SK-N-SH treated with all-trans-retinoic acid at 6 μM for 48 hours (cell line): ENCODE data around the gene TANGO2.

Experiments used
- ATAC-seq: fragments of 200-7000 bp; cut with Tn5 transposase; 3 replicates; pipeline ENCODE4 v1.9.1; 2020; ENCODE audit warnings: mild to moderate bottlenecking, moderate library complexity
- ARNTL ChIP-seq: fragments of 450-650 bp; formaldehyde crosslinking; IDR thresholded peaks from 2 replicates; pipeline ENCODE4 v1.5.0; 2020; ENCODE audit warnings: low read depth, mild to moderate bottlenecking, moderate library complexity, borderline replicate concordance
- BACH2 ChIP-seq: fragments of 250-450 bp; sonication (Bioruptor Pico); IDR thresholded peaks from 2 replicates; pipeline ENCODE4 v1.9.0; 2021; ENCODE audit warnings: mild to moderate bottlenecking, borderline replicate concordance
- CREB5 ChIP-seq: fragments of 250-450 bp; sonication (Bioruptor Pico); IDR thresholded peaks from 2 replicates; pipeline ENCODE4 v1.5.1; 2020; ENCODE audit warnings: low read depth, mild to moderate bottlenecking, moderate library complexity
- CSDC2 ChIP-seq: fragments of 250-450 bp; sonication (Bioruptor Pico); IDR thresholded peaks from 2 replicates; pipeline ENCODE4 v1.5.0; 2020; ENCODE audit warnings: mild to moderate bottlenecking, moderate library complexity
- CSRNP3 ChIP-seq: fragments of 250-450 bp; sonication (Bioruptor Pico); IDR thresholded peaks from 2 replicates; pipeline ENCODE4 v1.5.1; 2021; ENCODE audit warnings: mild to moderate bottlenecking, moderate library complexity
- ESRRG ChIP-seq: fragments of 250-450 bp; sonication (Bioruptor Pico); IDR thresholded peaks from 2 replicates; pipeline ENCODE4 v1.6.1; 2021; ENCODE audit warnings: mild to moderate bottlenecking
- GLIS3 ChIP-seq: fragments of 250-450 bp; sonication (Bioruptor Pico); IDR thresholded peaks from 2 replicates; pipeline ENCODE4 v1.5.0; 2020; ENCODE audit warnings: mild to moderate bottlenecking, moderate library complexity
- ISL1 ChIP-seq: fragments of 250-450 bp; sonication (Bioruptor Pico); IDR thresholded peaks from 2 replicates; pipeline ENCODE4 v2.1.2; 2022; ENCODE audit warnings: mild to moderate bottlenecking, moderate library complexity
- OSR1 ChIP-seq: fragments of 250-450 bp; sonication (Bioruptor Pico); IDR thresholded peaks from 2 replicates; pipeline ENCODE4 v1.8.0; 2022; ENCODE audit warnings: moderate library complexity, mild to moderate bottlenecking, inconsistent platforms
- PATZ1 ChIP-seq: fragments of 250-450 bp; sonication (Bioruptor Pico); IDR thresholded peaks from 2 replicates; pipeline ENCODE4 v1.8.0; 2020; ENCODE audit warnings: mild to moderate bottlenecking, moderate library complexity, borderline replicate concordance
- POU6F1 ChIP-seq: fragments of 250-450 bp; sonication (Bioruptor Pico); IDR thresholded peaks from 2 replicates; pipeline ENCODE4 v1.8.0; 2021; ENCODE audit warnings: low read depth, mild to moderate bottlenecking, moderate library complexity, borderline replicate concordance
- PPARA ChIP-seq: fragments of 250-450 bp; sonication (Bioruptor Pico); IDR thresholded peaks from 2 replicates; pipeline ENCODE4 v1.5.0; 2020; ENCODE audit warnings: mild to moderate bottlenecking, borderline replicate concordance
- RARB ChIP-seq: fragments of 250-450 bp; sonication (Bioruptor Pico); IDR thresholded peaks from 2 replicates; pipeline ENCODE4 v1.8.0; 2021; ENCODE audit warnings: mild to moderate bottlenecking, moderate library complexity
- SNAI2 ChIP-seq: fragments of 250-450 bp; sonication (Bioruptor Pico); IDR thresholded peaks from 2 replicates; pipeline ENCODE4 v1.5.0; 2020; ENCODE audit warnings: mild to moderate bottlenecking, moderate library complexity
- TCF4 ChIP-seq: fragments of 250-450 bp; sonication (Bioruptor Pico); IDR thresholded peaks from 2 replicates; pipeline ENCODE4 v1.8.0; 2021; ENCODE audit warnings: mild to moderate bottlenecking, moderate library complexity, borderline replicate concordance
- TSHZ2 ChIP-seq: fragments of 250-450 bp; sonication (Bioruptor Pico); IDR thresholded peaks from 2 replicates; pipeline ENCODE4 v1.5.0; 2020; ENCODE audit warnings: mild to moderate bottlenecking, moderate library complexity
- ZFP30 ChIP-seq: fragments of 450-650 bp; formaldehyde crosslinking; IDR thresholded peaks from 2 replicates; pipeline ENCODE4 v1.5.0; 2022; ENCODE audit warnings: mild to moderate bottlenecking, moderate library complexity
- ZNF565 ChIP-seq: fragments of 450-650 bp; formaldehyde crosslinking; conservative IDR thresholded peaks from 2 replicates; pipeline ENCODE4 v1.5.0; 2020; ENCODE audit warnings: low read depth, mild to moderate bottlenecking, moderate library complexity
- ZNF70 ChIP-seq: fragments of 450-650 bp; formaldehyde crosslinking; IDR thresholded peaks from 2 replicates; pipeline ENCODE4 v1.5.0; 2020; ENCODE audit warnings: mild to moderate bottlenecking, moderate library complexity

The TANGO2 gene

GRCh38 chr22:20109411-20110358, 88.8 kb downstream of the TANGO2 start:
- no peak; the same call in 2 of the 3 replicates for ATAC-seq
- TF ChIP-seq ISL1 (no peak), CSDC2 (CRISPR knock-in tag) (no peak), ARNTL (CRISPR knock-in tag) (no peak), CREB5 (CRISPR knock-in tag) (no peak), PATZ1 (CRISPR knock-in tag) (no peak), POU6F1 (CRISPR knock-in tag) (no peak), TSHZ2 (CRISPR knock-in tag) (no peak), OSR1 (no peak), ESRRG (no peak), TCF4 (CRISPR knock-in tag) (no peak), ZFP30 (CRISPR knock-in tag) (no peak), GLIS3 (no peak), ZNF565 (no peak), ZNF70 (CRISPR knock-in tag) (no peak), BACH2 (CRISPR knock-in tag) (no peak), CSRNP3 (no peak)

GRCh38 chr22:20110359-20110985, 89.6 kb downstream of the TANGO2 start:
- no peak for TF ChIP-seq PPARA (CRISPR knock-in tag)
- TF ChIP-seq SNAI2 = no peak
- no peak for TF ChIP-seq OSR1
- TF ChIP-seq RARB (CRISPR knock-in tag) = no peak
- TF ChIP-seq, all 23 proteins: peak for 0
- ATAC-seq = no peak; the same call in 2 of the 3 replicates

GRCh38 chr22:20111045-20111688, 90.3 kb downstream of the TANGO2 start:
- TF ChIP-seq ISL1 = no peak
- TF ChIP-seq ZNF70 (CRISPR knock-in tag) = no peak
- no peak for TF ChIP-seq ZFP30 (CRISPR knock-in tag)
- TF ChIP-seq ZNF565 = no peak
- TF ChIP-seq BACH2 (CRISPR knock-in tag) = no peak
- TF ChIP-seq CSDC2 (CRISPR knock-in tag) = no peak
- peak; percentile 36 for ATAC-seq
